HL-60 (cell line): ENCODE measurements around the gene TMEM117.

Experiments
- POLR2AphosphoS5 ChIP-seq: IDR thresholded peaks from 2 replicates; pipeline ENCODE4 v1.6.1; 2012; ENCODE audit warnings: low read depth
- TF ChIP-seq, protein P1 (sequence below): IDR thresholded peaks from one replicate; pipeline ENCODE4 v1.5.1; 2011; ENCODE audit warnings: low read length, control low read depth, inconsistent platforms; ENCODE audit not compliant: insufficient read depth

DNA sequence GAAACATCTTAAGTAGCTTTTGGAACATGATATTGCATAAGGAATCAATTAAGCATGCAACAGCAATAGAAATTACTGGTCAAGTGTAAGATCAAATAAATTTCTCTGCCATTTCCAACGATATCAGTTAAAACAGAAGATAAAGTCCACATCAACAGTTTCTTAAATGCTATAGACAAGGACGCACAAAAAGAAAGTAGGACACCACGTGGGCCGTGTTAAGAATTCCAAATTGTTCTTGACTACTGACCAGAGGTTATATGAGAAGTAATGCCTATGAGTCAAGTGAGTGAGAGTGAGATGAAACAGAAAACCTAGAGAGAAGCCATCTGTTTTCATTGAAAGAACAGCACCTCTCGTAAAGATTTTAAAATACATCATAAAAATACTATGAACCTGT is 318.2 kb downstream of the TMEM117 start:
- TF ChIP-seq, protein P1, sequence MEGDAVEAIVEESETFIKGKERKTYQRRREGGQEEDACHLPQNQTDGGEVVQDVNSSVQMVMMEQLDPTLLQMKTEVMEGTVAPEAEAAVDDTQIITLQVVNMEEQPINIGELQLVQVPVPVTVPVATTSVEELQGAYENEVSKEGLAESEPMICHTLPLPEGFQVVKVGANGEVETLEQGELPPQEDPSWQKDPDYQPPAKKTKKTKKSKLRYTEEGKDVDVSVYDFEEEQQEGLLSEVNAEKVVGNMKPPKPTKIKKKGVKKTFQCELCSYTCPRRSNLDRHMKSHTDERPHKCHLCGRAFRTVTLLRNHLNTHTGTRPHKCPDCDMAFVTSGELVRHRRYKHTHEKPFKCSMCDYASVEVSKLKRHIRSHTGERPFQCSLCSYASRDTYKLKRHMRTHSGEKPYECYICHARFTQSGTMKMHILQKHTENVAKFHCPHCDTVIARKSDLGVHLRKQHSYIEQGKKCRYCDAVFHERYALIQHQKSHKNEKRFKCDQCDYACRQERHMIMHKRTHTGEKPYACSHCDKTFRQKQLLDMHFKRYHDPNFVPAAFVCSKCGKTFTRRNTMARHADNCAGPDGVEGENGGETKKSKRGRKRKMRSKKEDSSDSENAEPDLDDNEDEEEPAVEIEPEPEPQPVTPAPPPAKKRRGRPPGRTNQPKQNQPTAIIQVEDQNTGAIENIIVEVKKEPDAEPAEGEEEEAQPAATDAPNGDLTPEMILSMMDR: no peak
- TF ChIP-seq POLR2AphosphoS5: no peak
